Transverse colon (tissue), 4 donors: ENCODE measurements around the gene PRCC. TPM values are rescaled to one million over a fixed set of nuclear protein-coding genes. Genes with fewer than 3 reads are reported as not detected.
"Not testable (repeated sequence)": the region's sequence is repeated elsewhere in the genome, so short reads cannot be mapped to it uniquely, and the experiment has no call there.

Experiments
- DNase-seq: peaks from one replicate; pipeline ENCODE4 v3.0.0-alpha.2; 2019
- H3K27ac ChIP-seq, 4 donors: fragments of 200-600 bp; sonication (generic); 2 replicates each; pipeline ENCODE4 v1.5.1; 2016 to 2018; ENCODE audit warnings: inconsistent platforms in 4 of 4
- H3K27me3 ChIP-seq: fragments of 200-600 bp; sonication (generic); 2 replicates; pipeline ENCODE4 v1.5.1; 2017; ENCODE audit warnings: inconsistent platforms
- H3K36me3 ChIP-seq, 4 donors: fragments of 200-600 bp; sonication (generic); 2 replicates each; pipeline ENCODE4 v1.5.1; 2017 to 2019; ENCODE audit warnings: inconsistent platforms in 4 of 4
- H3K4me1 ChIP-seq, 4 donors: fragments of 200-600 bp; sonication (generic); 2 replicates each; pipeline ENCODE4 v1.5.1; 2017 to 2020; ENCODE audit warnings: inconsistent platforms in 4 of 4
- H3K4me3 ChIP-seq, 4 donors: fragments of 200-600 bp; sonication (generic); 1 replicate in 1 of 4; 2 replicates in 3 of 4; pipeline versions ENCODE4 v1.5.1 to v1.6.1; 2017 to 2019; ENCODE audit warnings: inconsistent platforms in 4 of 4
- H3K9me3 ChIP-seq, 2 donors: fragments of 200-600 bp; sonication (generic); 2 replicates each; pipeline ENCODE4 v1.5.1; 2017 to 2019; ENCODE audit warnings: inconsistent platforms in 2 of 2
- CTCF ChIP-seq, 5 experiments: fragments of 200-600 bp in 3 of 5; fragments of 450-650 bp in 2 of 5; sonication (generic) in 3 of 5; IDR thresholded peaks; 1 replicate in 2 of 5; 2 replicates in 3 of 5; pipeline ENCODE4 v1.5.1; 2016 to 2017; ENCODE audit warnings: antibody characterized with exemption in 5 of 5, inconsistent platforms in 3 of 5, mild to moderate bottlenecking in 2 of 5, moderate library complexity in 1 of 5
- EP300 ChIP-seq: sonication (generic); formaldehyde crosslinking; IDR thresholded peaks from one replicate; pipeline ENCODE4 v1.6.1; 2017; ENCODE audit warnings: antibody characterized with exemption, low read depth
- POLR2A ChIP-seq: fragments of 450-650 bp; IDR thresholded peaks from one replicate; pipeline ENCODE4 v1.6.1; 2016; ENCODE audit warnings: antibody characterized with exemption, mild to moderate bottlenecking, moderate library complexity
- POLR2AphosphoS5 ChIP-seq, 3 donors: sonication (generic); formaldehyde crosslinking; IDR thresholded peaks; one replicate each; pipeline ENCODE4 v1.6.1; 2016; ENCODE audit warnings: antibody characterized with exemption in 3 of 3
- whole genome bisulfite sequencing, 2 donors: methylation state at CpG; one replicate each; pipeline ENCODE4 v1.1.5; 2018; ENCODE audit warnings: low coverage in 1 of 2; 5-methylcytosine and 5-hydroxymethylcytosine counted together
- in situ Hi-C, 4 donors: fragments of 200-750 bp; cut with MboI; loops; one replicate each; pipeline versions ENCODE4 v1.15.0 to v1.15.1; 2017; ENCODE audit warnings: low sequenced_read_pairs in 3 of 4, low pct_ligation_motif_present in 1 of 4, low pct_unique_long_range_greater_than_20kb in 1 of 4
- intact Hi-C: fragments of 100-400 bp; cut with DNase I; formaldehyde crosslinking; loops from one replicate; pipeline ENCODE4 v1.15.1; 2023; ENCODE audit warnings: low total_unique reads
- total RNA-seq, 4 donors: library from RNA; depleted of rRNA; stranded (reverse); fragments of >200 nt; gene quantifications; one replicate each; pipeline ENCODE4 v1.1.0, GENCODE V29; 2016

Gene PRCC
- total RNA-seq, 4 donors from 2014 or later, result 15.1 to 69.9 (median 39.4) TPM

GRCh38 chr1:156760092-156760795 is 7.1 kb upstream of the PRCC start:
- 43 to 66% methylated on average over 1 to 6 of the region's 6 CpGs for WGBS, 2 donors
- no peak for DNase-seq

GRCh38 chr1:156760796-156761104 is 6.6 kb upstream of the PRCC start:
- Histone ChIP-seq H3K36me3 (no peaks in the 10 kb centered on the region), H3K27me3 (no peaks in the 10 kb centered on the region), H3K9me3 (no peaks in the 10 kb centered on the region), H3K4me3 (no peak overlapping the region), H3K4me1 (peaks cover 0 to 2% (median 1%) of the 10 kb centered on the region in 4 donors), H3K27ac (no peak overlapping the region)
- in situ Hi-C loops (no loop called here), intact Hi-C loops (no loop called here)
- TF ChIP-seq CTCF (IDR thresholded peaks at IDR 0.05) (no peak), POLR2AphosphoS5 (IDR thresholded peaks at IDR 0.05) (no peak), POLR2A (no peak), EP300 (no peak)
- WGBS, 2 donors, result 85% methylated on average over 4 of the region's 4 CpGs
- DNase-seq, result no peak

More at GRCh38 chr1:156760092-156760795, 7.1 kb upstream of the PRCC start:
- TF ChIP-seq POLR2A (no peak), EP300 (no peak), POLR2AphosphoS5 (IDR thresholded peaks at IDR 0.05) (no peak), CTCF (IDR thresholded peaks at IDR 0.05) (no peak)
- no peaks in the 10 kb centered on the region for H3K36me3 ChIP-seq
- intact Hi-C loops, result no loop called here
- H3K27ac ChIP-seq, result no peak overlapping the region
- in situ Hi-C loops, result no loop called here
- no peaks in the 10 kb centered on the region for H3K4me1 ChIP-seq
- no peak overlapping the region for H3K4me3 ChIP-seq
- H3K9me3 ChIP-seq, result no peaks in the 10 kb centered on the region
- H3K27me3 ChIP-seq, result no peaks in the 10 kb centered on the region

- H3K27ac ChIP-seq, H3K27me3 ChIP-seq, in situ Hi-C loops, H3K4me3 ChIP-seq, DNase-seq, intact Hi-C loops, H3K9me3 ChIP-seq, H3K36me3 ChIP-seq: not testable (repeated sequence)
- WGBS, 2 donors, result 90 to 95% methylated on average over 7 to 15 of the region's 15 CpGs
- peaks cover 7 to 30% (median 26%) of the 10 kb centered on the region in 4 donors for H3K4me1 ChIP-seq
These were observed 2.2 kb upstream of the PRCC start for GRCh38 chr1:156765136-156765535.

GRCh38 chr1:156765666-156766065 is 1.7 kb upstream of the PRCC start:
- in situ Hi-C loops, result no loop called here
- intact Hi-C loops, result no loop called here
- H3K27me3 ChIP-seq, result no peaks in the 10 kb centered on the region
- peak overlapping the region in 3 of 4 donors; percentile 89 to 98 (median 96) for H3K27ac ChIP-seq
- DNase-seq, result no peak
- peak overlapping the region in 1 of 4 donors; percentile 96 for H3K4me3 ChIP-seq
- WGBS, 2 donors, result 88 to 98% methylated on average over 5 of the region's 5 CpGs
- TF ChIP-seq CTCF (IDR thresholded peaks at IDR 0.05) (no peak), POLR2A (no peak), EP300 (no peak), POLR2AphosphoS5 (IDR thresholded peaks at IDR 0.05) (no peak)
- peaks cover 10 to 35% (median 32%) of the 10 kb centered on the region in 4 donors for H3K4me1 ChIP-seq
- H3K36me3 ChIP-seq, result no peaks in the 10 kb centered on the region
- no peaks in the 10 kb centered on the region for H3K9me3 ChIP-seq
